ENCODE data around the gene PIEZO1.

Gene PIEZO1

GRCh38 chr16:88737298-88738150 is 47.5 kb downstream of the PIEZO1 start:
- peak; percentile 63 for DNase-seq (ENCODE audit: low spot score)

DNA sequence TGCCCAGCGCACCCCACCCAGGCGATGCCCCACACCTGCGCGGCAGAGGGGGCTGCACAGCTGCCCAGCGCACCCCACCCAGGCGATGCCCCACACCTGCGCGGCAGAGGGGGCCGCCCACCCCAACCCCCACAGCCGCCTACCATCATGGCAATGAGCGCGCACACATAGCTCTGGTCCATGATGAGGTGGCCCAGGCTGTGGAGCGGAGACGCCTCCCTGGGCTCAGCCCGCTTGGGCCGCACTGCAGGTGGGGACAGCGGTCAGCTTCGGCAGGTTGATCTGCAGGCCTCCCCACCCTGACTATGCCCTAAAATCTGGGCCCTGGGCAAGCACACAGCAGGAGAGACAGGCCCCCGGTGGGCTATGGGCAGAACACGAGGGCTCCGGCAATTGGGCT is 48.5 kb downstream of the PIEZO1 start:
- no peak for DNase-seq (ENCODE audit: low spot score)

GRCh38 chr16:88736088-88736487 is 48.9 kb downstream of the PIEZO1 start:
- DNase-seq (ENCODE audit: low spot score): no peak

DNA sequence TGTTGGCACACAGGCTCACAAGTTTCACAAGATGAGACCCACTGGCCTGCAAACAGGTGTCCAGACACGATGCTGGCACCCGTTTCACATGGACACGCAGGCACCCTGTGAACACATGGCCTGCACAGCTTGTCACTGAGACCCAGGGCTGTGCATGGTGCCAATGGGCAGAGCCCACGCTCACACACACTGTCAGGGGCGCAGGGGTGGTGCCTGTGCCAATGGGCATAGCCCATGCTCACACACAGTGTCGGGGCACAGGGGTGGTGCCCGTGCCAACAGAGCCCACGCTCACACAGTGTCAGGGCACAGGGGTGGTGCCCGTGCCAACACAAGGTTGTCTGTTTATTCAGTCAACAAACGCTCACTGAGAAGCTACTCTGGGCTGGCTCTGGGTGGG is 49.4 kb downstream of the PIEZO1 start:
- no peak for DNase-seq (ENCODE audit: low spot score)

DNA sequence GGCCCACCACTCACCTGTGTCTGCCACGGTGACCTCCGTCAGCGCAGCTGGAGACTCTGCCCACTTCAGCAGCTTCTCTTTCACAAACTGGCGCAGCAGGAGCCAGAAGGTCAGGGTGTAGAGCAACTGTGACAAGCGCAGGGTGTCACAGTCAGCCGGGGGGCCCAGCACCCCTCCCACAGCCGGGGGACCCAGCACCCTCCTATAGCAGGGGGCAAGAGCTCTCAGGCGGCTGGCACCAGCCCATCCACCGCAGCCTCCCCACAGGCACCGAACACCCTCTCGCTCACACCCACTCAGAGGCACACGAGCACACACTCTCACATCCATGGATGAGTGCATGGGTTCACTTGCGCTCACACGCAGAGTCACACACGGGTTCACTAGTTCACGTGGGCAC is 49.9 kb downstream of the PIEZO1 start:
- no peak for DNase-seq (ENCODE audit: low spot score)

DNA sequence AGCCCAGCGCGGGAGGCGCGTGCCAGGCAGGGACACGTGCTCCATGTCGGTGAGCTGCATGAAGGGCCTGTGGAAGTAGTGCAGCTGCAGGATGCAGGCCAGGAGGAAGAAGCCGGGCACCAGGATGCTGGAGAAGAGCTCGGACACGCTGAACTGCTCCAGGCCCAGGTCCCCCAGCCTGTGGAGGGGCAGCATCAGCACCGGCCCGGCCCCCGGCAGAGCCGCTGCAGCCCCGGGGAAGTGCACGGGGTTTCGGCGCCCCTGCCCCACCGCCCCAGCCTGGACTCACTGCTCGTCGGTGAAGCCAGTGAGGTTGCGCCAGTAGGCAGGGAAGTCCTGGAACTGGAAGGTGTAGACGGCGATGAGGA is 50.7 kb downstream of the PIEZO1 start:
- no peak for DNase-seq (ENCODE audit: low spot score)

GRCh38 chr16:88733630-88734360 is 51.2 kb downstream of the PIEZO1 start:
- DNase-seq (ENCODE audit: low spot score): no peak

- DNase-seq (ENCODE audit: low spot score): no peak
These were observed 52.1 kb downstream of the PIEZO1 start for GRCh38 chr16:88732961-88733294.

- DNase-seq (ENCODE audit: low spot score): no peak
These were observed 52.7 kb downstream of the PIEZO1 start for GRCh38 chr16:88732172-88732960.

- DNase-seq (ENCODE audit: low spot score): no peak
These were observed 53.3 kb downstream of the PIEZO1 start for GRCh38 chr16:88731699-88732098.

DNA sequence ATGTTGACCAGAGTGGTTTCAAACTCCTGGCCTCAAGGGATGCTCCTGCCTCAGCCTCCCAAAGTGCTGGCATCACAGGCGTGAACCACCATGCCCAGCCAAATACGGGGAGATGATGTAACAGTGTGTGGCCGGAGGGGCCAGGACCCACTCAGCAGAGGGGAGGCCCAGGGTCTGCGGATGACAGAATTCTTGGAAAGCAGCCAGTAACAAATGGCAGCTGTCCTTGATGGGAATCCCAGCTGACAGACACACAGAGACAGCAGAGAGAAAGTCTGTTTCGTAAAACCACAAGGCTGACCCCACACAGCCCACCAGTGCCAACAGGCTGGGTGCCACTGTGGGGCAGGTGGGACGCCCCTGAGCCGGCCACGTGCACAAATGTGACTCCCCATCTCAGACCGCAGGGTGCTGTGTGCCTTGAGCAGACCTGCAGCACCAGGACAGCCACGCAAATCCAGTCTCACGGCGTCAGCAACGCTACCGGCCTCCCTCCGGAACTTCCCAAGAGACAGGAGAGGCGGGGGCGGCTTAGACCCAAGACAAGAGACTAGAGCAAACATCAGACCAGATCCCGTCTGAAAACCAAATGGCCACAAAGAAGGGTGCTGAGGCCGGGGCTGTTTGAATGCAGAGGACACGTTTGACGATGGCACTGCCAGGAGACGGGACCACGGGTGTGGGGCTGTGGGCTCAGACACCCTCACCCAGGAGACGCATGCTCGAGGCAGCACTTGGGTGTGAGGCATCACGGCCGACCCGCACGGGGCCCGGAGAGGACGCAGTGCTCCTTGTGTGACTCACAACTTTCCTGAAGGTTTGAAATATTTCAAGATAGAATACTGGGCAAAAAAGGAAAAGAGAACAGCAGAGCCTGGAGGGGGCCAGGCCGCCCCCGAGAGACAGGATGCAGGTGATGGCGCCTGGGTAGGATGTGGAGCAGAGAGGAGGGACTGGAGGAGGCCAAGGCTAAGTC is 54.1 kb downstream of the PIEZO1 start:
- DNase-seq (ENCODE audit: low spot score): no peak

- DNase-seq (ENCODE audit: low spot score): no peak
These were observed 57.1 kb downstream of the PIEZO1 start for GRCh38 chr16:88727871-88728270.

GRCh38 chr16:88726981-88727380 is 58.0 kb downstream of the PIEZO1 start:
- DNase-seq (ENCODE audit: low spot score): no peak

DNA sequence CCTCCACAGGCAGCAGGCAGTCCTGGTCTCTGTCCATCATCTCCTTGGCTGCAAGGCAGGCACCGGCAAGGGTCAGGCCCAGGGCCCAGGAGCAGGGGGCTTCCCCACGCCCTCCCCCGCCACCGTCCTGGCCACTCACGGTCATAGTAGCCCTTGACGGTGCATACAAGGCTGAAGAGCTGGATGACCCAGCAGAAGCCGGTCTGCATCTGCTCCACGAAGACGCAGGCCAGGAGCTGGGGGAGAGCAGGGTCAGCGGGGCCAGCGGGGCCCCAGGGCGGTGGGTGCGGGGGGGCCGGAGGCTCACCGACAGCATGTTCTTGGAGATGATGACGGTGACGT is 58.6 kb downstream of the PIEZO1 start:
- DNase-seq (ENCODE audit: low spot score): no peak

- DNase-seq (ENCODE audit: low spot score): no peak
These were observed 59.2 kb downstream of the PIEZO1 start for GRCh38 chr16:88725609-88726407.

DNA sequence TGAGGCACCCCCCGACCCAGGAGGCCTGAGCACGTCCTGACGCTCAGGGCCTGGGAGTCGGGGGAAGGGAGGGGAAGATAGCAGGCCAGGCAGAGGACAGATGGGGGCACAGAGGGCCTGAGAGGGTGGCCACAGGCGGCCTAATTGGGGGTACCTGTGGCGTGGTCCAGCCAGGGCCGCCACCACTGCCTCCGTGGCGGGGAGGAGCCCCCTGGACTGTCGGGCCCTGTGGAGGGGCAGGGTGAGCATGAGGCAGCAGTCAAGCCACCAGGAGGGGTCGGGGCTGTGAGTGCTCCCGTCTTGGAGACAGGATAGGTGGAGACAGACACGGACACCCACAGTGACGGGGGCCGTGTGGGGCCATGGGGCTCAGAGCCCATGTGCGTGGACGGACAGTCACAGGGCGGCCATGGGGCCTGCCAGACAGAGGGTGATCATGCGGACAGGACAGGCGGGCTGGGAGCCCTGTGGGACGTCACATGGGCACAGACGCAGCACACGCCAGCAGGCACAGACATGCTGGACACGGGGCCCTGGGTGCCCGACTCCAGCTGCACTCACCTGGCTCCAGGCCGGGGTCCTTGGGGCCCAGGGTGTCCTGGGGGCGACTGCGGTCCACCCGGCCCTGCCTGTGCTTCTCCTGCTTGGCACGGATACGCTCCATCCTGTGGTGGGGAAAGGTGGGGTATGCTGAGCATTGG is 60.0 kb downstream of the PIEZO1 start:
- DNase-seq (ENCODE audit: low spot score): no peak

- no peak for DNase-seq (ENCODE audit: low spot score)
These were observed 61.1 kb downstream of the PIEZO1 start for GRCh38 chr16:88723911-88724310.

GRCh38 chr16:88723507-88723887 is 61.5 kb downstream of the PIEZO1 start:
- DNase-seq (ENCODE audit: low spot score): no peak

DNA sequence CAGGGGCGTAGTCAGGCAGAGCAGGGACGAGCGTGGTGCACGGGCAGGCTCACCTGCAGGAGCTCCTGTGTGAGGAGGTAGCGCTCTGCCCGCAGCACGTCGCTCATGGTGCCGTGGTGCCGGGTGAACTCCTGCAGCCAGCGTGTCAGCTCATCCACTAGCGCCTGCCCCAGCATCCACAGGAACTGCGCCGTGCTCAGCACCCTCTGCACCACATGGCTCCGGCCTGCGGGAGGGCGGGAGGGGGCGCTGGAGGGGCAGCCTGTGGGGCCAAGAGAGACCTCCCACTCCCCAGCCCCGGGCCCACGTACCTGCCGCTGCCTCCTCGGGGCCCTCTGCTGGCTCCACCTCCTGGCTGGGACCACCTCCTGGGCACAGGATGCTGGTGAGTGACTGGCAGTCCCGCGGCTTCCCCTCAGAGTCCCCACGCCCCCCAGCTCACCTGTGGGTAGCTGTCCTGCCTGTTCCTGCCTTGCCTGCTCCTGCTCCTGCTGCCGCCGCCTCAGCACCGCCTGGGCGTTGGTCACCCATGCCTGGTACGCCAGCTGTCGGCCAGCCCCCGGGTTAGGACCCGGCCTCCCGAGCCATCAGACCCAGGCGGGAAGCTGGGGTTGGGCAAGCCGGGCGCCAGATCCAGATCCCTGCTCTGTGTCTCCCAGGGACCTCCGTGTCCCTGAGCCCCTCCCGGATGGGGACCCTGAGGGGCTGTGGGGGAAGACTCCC is 62.1 kb downstream of the PIEZO1 start:
- DNase-seq (ENCODE audit: low spot score): no peak
